AG08396 (cell line): Measurements from ENCODE around the gene ADGRD2.

ENCODE experiments used
- DNase-seq: peaks from one replicate; pipeline ENCODE4 v3.0.0; 2012; ENCODE audit warnings: low spot score, mixed read lengths

ADGRD2 gene

GRCh38 chr9:124439086-124439485 lies 11.2 kb upstream of the ADGRD2 start:
- DNase-seq, result no peak

- DNase-seq, result no peak
Observed at GRCh38 chr9:124439686-124440243, 10.5 kb upstream of the ADGRD2 start.

GRCh38 chr9:124440786-124441185 lies 9.5 kb upstream of the ADGRD2 start:
- DNase-seq, result no peak

- DNase-seq, result no peak
Observed at GRCh38 chr9:124441291-124441690, 9.0 kb upstream of the ADGRD2 start.

GRCh38 chr9:124442379-124442778 lies 7.9 kb upstream of the ADGRD2 start:
- DNase-seq, result no peak

- no peak for DNase-seq
Observed at GRCh38 chr9:124442826-124443225, 7.4 kb upstream of the ADGRD2 start.

GRCh38 chr9:124443625-124444024 lies 6.6 kb upstream of the ADGRD2 start:
- DNase-seq, result no peak

GRCh38 chr9:124444166-124444565 lies 6.1 kb upstream of the ADGRD2 start:
- DNase-seq, result no peak

- DNase-seq, result no peak
Observed at GRCh38 chr9:124447297-124447661, 3.0 kb upstream of the ADGRD2 start.

- DNase-seq, result no peak
Observed at GRCh38 chr9:124448019-124448418, 2.2 kb upstream of the ADGRD2 start.

- no peak for DNase-seq
Observed at GRCh38 chr9:124449381-124450151, 685 bp upstream of the ADGRD2 start.

- no peak for DNase-seq
Observed at GRCh38 chr9:124450931-124451661, 845 bp downstream of the ADGRD2 start.

GRCh38 chr9:124452326-124452725 lies 2.1 kb downstream of the ADGRD2 start:
- no peak for DNase-seq

GRCh38 chr9:124452841-124453585 lies 2.8 kb downstream of the ADGRD2 start:
- DNase-seq, result no peak

- DNase-seq, result no peak
Observed at GRCh38 chr9:124453586-124454191, 3.4 kb downstream of the ADGRD2 start.

- no peak for DNase-seq
Observed at GRCh38 chr9:124454296-124454695, 4.0 kb downstream of the ADGRD2 start.

- no peak for DNase-seq
Observed at GRCh38 chr9:124454791-124455443, 4.7 kb downstream of the ADGRD2 start.

- DNase-seq, result no peak
Observed at GRCh38 chr9:124455820-124456219, 5.6 kb downstream of the ADGRD2 start.

GRCh38 chr9:124456341-124457078 lies 6.3 kb downstream of the ADGRD2 start:
- DNase-seq, result no peak

GRCh38 chr9:124457079-124457886 lies 7.0 kb downstream of the ADGRD2 start:
- no peak for DNase-seq
